GM12892 (cell line): Measurements from ENCODE around the gene EXOSC7.

Experiments
- POLR2A ChIP-seq: IDR thresholded peaks from 2 replicates; pipeline ENCODE4 v1.6.1; 2011; ENCODE audit warnings: low read depth, low read length, control low read depth
- POLR2AphosphoS5 ChIP-seq: IDR thresholded peaks from 2 replicates; pipeline ENCODE4 v1.6.1; 2011; ENCODE audit warnings: low read depth, low read length, control low read depth
- TAF1 ChIP-seq: IDR thresholded peaks from 2 replicates; pipeline ENCODE4 v1.6.1; 2011; ENCODE audit warnings: low read depth, mild to moderate bottlenecking, control low read depth, low read length, borderline replicate concordance

DNA sequence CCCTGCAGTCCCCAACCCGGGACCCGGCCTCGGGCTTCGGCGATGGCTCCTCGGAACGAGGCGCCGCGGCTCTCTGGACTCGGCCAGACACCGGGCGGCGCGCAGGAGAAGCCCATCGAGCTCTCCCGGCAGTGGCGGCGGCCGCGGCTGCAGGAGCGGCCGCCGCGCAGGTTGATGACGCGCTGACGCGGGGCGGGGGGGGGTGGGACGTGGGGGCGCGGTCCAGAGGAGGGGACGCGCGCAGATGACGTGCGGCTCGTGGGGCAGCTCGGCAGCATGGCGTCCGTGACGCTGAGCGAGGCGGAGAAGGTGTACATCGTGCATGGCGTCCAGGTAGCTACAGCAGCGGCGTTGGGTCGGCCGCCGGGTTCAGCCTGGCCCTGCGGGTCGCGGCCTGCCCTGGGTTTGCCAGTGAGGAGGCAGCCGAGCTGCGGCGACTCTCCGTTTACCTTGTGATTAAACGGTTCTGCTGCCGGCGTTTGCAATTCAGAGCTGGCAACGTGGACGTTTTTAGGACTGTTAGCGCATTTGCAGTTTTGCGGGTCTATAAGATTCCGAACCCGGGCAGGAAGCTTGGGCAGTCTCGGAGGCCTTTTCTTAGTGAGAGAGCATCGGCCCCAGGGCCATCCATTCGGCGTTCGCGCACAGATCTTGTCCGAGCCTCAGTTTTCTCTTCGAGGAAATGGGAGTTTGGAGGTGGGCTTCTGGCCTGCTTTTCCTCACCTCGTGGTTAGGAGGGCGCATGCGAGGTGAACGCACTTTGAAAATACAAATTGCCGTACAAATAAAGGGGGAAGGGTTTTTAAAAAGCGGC lies at the start of gene EXOSC7, which contains the start of gene ZDHHC3:
- TF ChIP-seq TAF1 (peak; percentile 81; the same call in 1 of the 2 replicates), POLR2AphosphoS5 (peak; percentile 87), POLR2A (peak; percentile 96)
